GM21526 (cell line): Measurements from ENCODE around the gene RPGRIP1.
"Not testable (repeated sequence)": the region's sequence is repeated elsewhere in the genome, so short reads cannot be mapped to it uniquely, and the experiment has no call there.

Experiments used
- ATAC-seq: cut with Tn5 transposase; IDR thresholded peaks from one replicate; pipeline ENCODE4 v1.9.1; 2021; ENCODE audit warnings: moderate library complexity; ENCODE audit not compliant: unreplicated experiment, low FRiP score

Gene RPGRIP1

DNA sequence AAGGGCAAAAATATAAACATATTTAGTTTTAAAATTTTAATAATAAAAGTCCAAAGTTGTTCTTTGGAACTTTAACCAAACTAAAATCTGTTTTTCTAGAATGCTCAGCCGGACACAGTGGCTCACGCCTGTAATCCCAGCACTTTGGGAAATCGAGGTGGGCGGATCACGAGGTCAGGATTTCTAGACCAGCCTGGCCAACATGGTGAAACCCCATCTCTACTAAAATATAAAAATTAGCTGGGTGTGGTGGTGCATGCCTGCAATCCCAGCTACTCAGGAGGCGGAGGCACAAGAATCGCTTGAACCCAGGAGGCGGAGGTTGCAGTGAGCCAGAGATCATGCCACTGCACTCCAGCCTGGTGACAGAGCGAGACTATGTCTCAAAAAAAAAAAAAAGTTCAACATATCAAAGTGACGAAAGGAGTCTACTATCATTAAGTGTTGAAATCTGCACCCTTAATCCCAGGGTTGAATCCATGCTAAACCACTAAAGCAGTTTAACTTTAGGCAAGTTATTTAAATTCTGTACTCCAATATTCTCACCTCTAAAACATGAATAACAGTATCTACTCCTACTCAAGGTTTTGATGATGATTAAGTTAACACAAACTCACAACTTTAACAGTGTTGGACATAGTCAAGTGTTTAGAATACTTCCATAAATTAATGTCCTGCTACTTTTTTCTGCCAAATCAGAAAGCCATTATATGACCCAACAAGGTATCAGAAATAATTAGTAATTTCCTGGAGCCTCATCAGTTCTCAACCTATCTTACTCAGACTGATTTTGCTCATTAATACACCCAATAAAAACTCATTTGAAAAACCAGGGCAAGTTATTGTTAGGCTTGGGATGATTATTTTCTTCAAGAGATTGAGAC, 21.6 kb upstream of the RPGRIP1 start:
- no peak for ATAC-seq

- no peak for ATAC-seq
These were observed 20.7 kb upstream of the RPGRIP1 start for GRCh38 chr14:21258889-21259787.

GRCh38 chr14:21261824-21262223, 18.1 kb upstream of the RPGRIP1 start:
- ATAC-seq: no peak

GRCh38 chr14:21262410-21262809, 17.5 kb upstream of the RPGRIP1 start:
- ATAC-seq: no peak

GRCh38 chr14:21263284-21264024, 16.4 kb upstream of the RPGRIP1 start:
- ATAC-seq: no peak

DNA sequence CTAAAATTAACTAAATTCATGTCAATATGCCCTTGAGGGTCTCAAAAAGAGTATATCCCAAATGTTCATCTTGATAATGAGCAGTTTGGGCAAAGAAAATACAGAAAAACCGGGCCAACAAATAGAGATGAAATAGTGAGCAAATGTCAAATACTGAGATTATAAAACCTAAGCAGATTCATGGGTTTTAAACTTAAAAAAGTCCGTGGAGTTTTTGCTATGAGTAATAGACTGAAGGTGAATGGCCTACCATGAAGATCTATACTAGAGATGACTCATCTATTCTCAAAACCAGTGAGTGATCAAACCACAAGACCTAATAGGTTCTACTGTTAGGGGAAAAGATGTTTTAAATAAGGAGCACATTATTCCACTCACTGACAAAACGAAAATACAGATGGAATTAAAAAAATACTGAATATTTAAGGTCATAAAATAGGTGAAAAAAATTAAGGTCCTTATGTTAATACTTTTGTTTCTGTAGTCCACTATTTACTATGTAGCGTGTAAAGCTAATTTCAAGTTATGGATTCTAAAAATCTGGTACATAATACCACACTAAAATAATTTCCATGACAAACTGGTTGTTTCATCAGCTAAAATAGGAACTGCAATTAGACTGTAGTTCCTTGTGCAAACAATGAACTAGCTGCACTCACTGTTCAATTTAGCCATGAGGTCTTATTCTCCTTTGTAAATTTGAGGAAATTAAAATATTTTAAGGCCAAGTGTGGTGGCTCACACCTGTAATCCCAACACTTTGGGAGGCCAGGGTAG, 15.7 kb upstream of the RPGRIP1 start:
- ATAC-seq: peak; percentile 54

- no peak for ATAC-seq
These were observed 12.4 kb upstream of the RPGRIP1 start for GRCh38 chr14:21267431-21267845.

- no peak for ATAC-seq
These were observed 11.8 kb upstream of the RPGRIP1 start for GRCh38 chr14:21267886-21268616.

GRCh38 chr14:21268617-21269251, 11.1 kb upstream of the RPGRIP1 start:
- ATAC-seq: no peak

GRCh38 chr14:21269252-21270046, 10.4 kb upstream of the RPGRIP1 start, which contains the start of gene HNRNPC:
Gene HNRNPC, minus strand, starts transcription at chr14:21269442. Its CDS starts 35,249 bp downstream, at chr14:21234193.
- peak; percentile 87 for ATAC-seq

- ATAC-seq: not testable (repeated sequence)
These were observed 7.2 kb upstream of the RPGRIP1 start for GRCh38 chr14:21272661-21273060.

- ATAC-seq: no peak
These were observed 4.5 kb upstream of the RPGRIP1 start for GRCh38 chr14:21275261-21275858.

GRCh38 chr14:21278632-21279031, 1.3 kb upstream of the RPGRIP1 start:
- no peak for ATAC-seq

DNA sequence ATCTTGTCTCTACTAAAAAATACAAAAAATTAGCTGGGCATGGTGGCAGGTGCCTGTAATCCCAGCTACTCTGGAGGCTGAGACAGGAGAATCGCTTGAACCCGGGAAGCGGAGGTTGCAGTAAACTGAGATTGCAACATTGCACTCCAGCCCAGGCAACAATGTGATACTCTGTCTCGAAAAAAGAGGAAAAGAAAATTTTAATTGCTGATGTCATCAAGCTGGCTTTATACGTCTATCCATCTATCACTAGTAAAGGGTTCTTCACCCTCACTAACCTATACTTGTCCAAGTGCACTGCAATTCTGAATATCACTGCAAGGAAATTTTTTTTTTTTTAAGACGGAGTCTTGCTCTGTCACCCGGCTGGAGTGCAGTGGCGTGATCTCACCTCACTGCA, 2.0 kb downstream of the RPGRIP1 start:
- ATAC-seq: not testable (repeated sequence)

GRCh38 chr14:21286516-21286915, 6.6 kb downstream of the RPGRIP1 start:
- not testable (repeated sequence) for ATAC-seq

DNA sequence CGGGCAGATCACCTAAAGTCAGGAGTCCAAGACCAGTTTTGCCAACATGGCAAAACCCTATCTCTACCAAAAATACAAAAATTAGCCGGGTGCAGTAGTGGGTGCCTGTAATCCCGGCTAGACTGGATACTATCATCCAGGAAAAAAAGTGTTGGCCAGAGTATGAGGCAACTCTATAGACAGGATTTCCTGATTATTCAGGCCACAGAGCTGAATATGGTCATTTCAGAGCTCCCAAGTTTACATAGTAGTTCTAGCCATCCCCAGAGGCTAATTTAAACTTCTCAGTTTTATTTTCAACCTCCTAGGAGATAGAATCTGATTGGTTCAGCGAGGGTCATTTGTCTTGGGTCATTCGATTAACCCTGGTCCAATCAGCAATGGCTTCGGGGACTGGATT, 7.3 kb downstream of the RPGRIP1 start:
- ATAC-seq: no peak

GRCh38 chr14:21294026-21294425, 14.1 kb downstream of the RPGRIP1 start:
- not testable (repeated sequence) for ATAC-seq
